ENCODE measurements around the gene PTPN12.

- TF ChIP-seq CTCF (IDR thresholded peaks at IDR 0.05 in 8 of 11, conservative IDR thresholded peaks at IDR 0.05 in 3 of 11) (no peak), POLR2A (IDR thresholded peaks at IDR 0.05) (no peak)
Observed at GRCh38 chr7:77631820-77632219, 94.7 kb downstream of the PTPN12 start.
